CD4-positive, alpha-beta T cell (primary cell): ENCODE results near the gene MRS2. TPM values are rescaled to one million over a fixed set of nuclear protein-coding genes. Genes with fewer than 3 reads are reported as not detected.
"Not testable (repeated sequence)": the region's sequence is repeated elsewhere in the genome, so short reads cannot be mapped to it uniquely, and the experiment has no call there.

Experiments
- ATAC-seq: fragments of 200-7000 bp; cut with Tn5 transposase; one replicate; pipeline ENCODE4 v1.10.0; 2022; ENCODE audit warnings: mild to moderate bottlenecking; ENCODE audit not compliant: poor library complexity
- CTCF ChIA-PET: fragments of 350-600 bp; sonication (Branson Sonifier 250); formaldehyde crosslinking; loops from one replicate; lab custom pipeline; 2021; ENCODE audit warnings: antibody characterized with exemption, inconsistent platforms; lab: Charles Lee
- POLR2A ChIA-PET: fragments of 350-600 bp; sonication (Branson Sonifier 250); formaldehyde crosslinking; loops from one replicate; lab custom pipeline; 2021; ENCODE audit warnings: antibody characterized with exemption, inconsistent platforms; lab: Charles Lee
- DNase-seq, 14 experiments: peaks; one replicate each; pipeline ENCODE4 v3.0.0-alpha.2; 2013 to 2020; ENCODE audit warnings: mixed read lengths in 2 of 14
- H3K27ac ChIP-seq, 2 donors: one replicate each; pipeline versions ENCODE4 v1.5.1 to v1.7.0; 2013; ENCODE audit warnings: low read length in 2 of 2, low read depth in 1 of 2, mild to moderate bottlenecking in 1 of 2
- H3K27me3 ChIP-seq, 2 experiments: 1 replicate in 1 of 2; 2 replicates in 1 of 2; pipeline versions ENCODE4 v1.6.1 to v1.7.0; 2013; ENCODE audit warnings: low read length in 2 of 2, control low read depth in 1 of 2, mild to moderate bottlenecking in 1 of 2, moderate library complexity in 1 of 2; ENCODE audit not compliant: insufficient read depth in 2 of 2, control insufficient read depth in 1 of 2
- H3K36me3 ChIP-seq: one replicate; pipeline ENCODE4 v1.6.1; 2013; ENCODE audit warnings: low read length, control low read depth; ENCODE audit not compliant: insufficient read depth
- H3K4me1 ChIP-seq: one replicate; pipeline ENCODE4 v1.6.1; 2013; ENCODE audit warnings: low read length, control low read depth; ENCODE audit not compliant: insufficient read depth
- H3K4me3 ChIP-seq: one replicate; pipeline ENCODE4 v1.5.1; 2013; ENCODE audit warnings: mild to moderate bottlenecking, low read length, moderate library complexity
- H3K9me3 ChIP-seq, 2 experiments: 1 replicate in 1 of 2; 2 replicates in 1 of 2; pipeline versions ENCODE4 v1.6.1 to v1.7.0; 2013; ENCODE audit warnings: low read length in 2 of 2, mild to moderate bottlenecking in 2 of 2, control low read depth in 1 of 2, moderate library complexity in 1 of 2; ENCODE audit not compliant: control insufficient read depth in 1 of 2, insufficient read depth in 1 of 2
- H3K27ac Mint-ChIP-seq: one replicate; pipeline ENCODE4 v1.8.0; 2020; ENCODE audit warnings: mixed read lengths
- H3K27me3 Mint-ChIP-seq: one replicate; pipeline ENCODE4 v1.8.0; 2021; ENCODE audit warnings: mixed read lengths
- H3K36me3 Mint-ChIP-seq: one replicate; pipeline ENCODE4 v1.8.0; 2021; ENCODE audit warnings: low read depth, mixed read lengths
- H3K4me1 Mint-ChIP-seq: one replicate; pipeline ENCODE4 v1.8.0; 2021; ENCODE audit warnings: low read depth, mixed read lengths
- H3K4me3 Mint-ChIP-seq: one replicate; pipeline ENCODE4 v1.8.0; 2020; ENCODE audit warnings: mild to moderate bottlenecking, mixed read lengths
- H3K9me3 Mint-ChIP-seq: one replicate; pipeline ENCODE4 v1.8.0; 2020; ENCODE audit warnings: mixed read lengths
- CTCF ChIP-seq: fragments of 200-600 bp; IDR thresholded peaks from one replicate; pipeline ENCODE4 v1.8.0; 2022; ENCODE audit warnings: antibody characterized with exemption, mild to moderate bottlenecking
- intact Hi-C, 2 experiments: fragments of 100-400 bp; cut with DNase I in 1 of 2; cut with micrococcal nuclease in 1 of 2; formaldehyde crosslinking; loops; one replicate each; pipeline versions ENCODE4 v1.15.1 to v1.9.0; 2023 to 2025; cut with DNase I, micrococcal nuclease
- total RNA-seq, 174 experiments: library from RNA in 2 of 174; stranded (reverse) in 2 of 174; gene quantifications; one replicate each; pipeline ENCODE4 v1.2.3 and lab custom pipeline; 2021 to 2026

Gene MRS2
- total RNA-seq, 2 experiments from 2014 or later, result 3.7 to 4.6 TPM

GRCh38 chr6:24359640-24360454 lies 42.9 kb upstream of the MRS2 start:
- H3K27me3 Mint-ChIP-seq, result peaks cover 9% of the 10 kb centered on the region
- H3K27ac Mint-ChIP-seq, result peak overlapping the region; percentile 21
- ChIA-PET POLR2A (interaction anchor here (1.2 kb wide), 1 partner anchor 135 kb away, joined by 5 read pairs; the partner anchor contains the start of gene ALDH5A1), CTCF (interaction anchor here (1.0 to 1.1 kb wide), 2 partner anchors 19 to 69 kb away, joined by 3 to 4 read pairs; no protein-coding TSS in a partner anchor)
- ATAC-seq, result peak; percentile 90
- Histone ChIP-seq H3K27me3 (peaks cover 0 to 2% of the 10 kb centered on the region in 2 experiments), H3K9me3 (peaks cover 0 to 4% of the 10 kb centered on the region in 2 experiments), H3K4me3 (peak overlapping the region; percentile 49), H3K27ac (no peak overlapping the region), H3K4me1 (peaks cover 22% of the 10 kb centered on the region), H3K36me3 (no peaks in the 10 kb centered on the region)
- peaks cover 34% of the 10 kb centered on the region for H3K4me1 Mint-ChIP-seq
- intact Hi-C loops, result loop anchor here in 1 of 2 experiments (2.0 kb wide), 1 partner anchor 35 kb away; no protein-coding TSS in a partner anchor
- H3K4me3 Mint-ChIP-seq, result peak overlapping the region; percentile 83
- H3K36me3 Mint-ChIP-seq, result no peaks in the 10 kb centered on the region
- TF ChIP-seq CTCF, result peak; percentile 84
- H3K9me3 Mint-ChIP-seq, result no peaks in the 10 kb centered on the region
- peak; percentile 65 to 91 (median 76) for DNase-seq

- intact Hi-C loops, POLR2A ChIA-PET, H3K9me3 ChIP-seq, H3K27ac ChIP-seq, H3K36me3 Mint-ChIP-seq, H3K9me3 Mint-ChIP-seq, H3K4me3 Mint-ChIP-seq, H3K4me3 ChIP-seq, H3K27ac Mint-ChIP-seq, H3K27me3 ChIP-seq, ATAC-seq, DNase-seq, CTCF ChIA-PET, H3K36me3 ChIP-seq: not testable (repeated sequence)
- H3K4me1 ChIP-seq, result peaks cover 21% of the 10 kb centered on the region
- Mint-ChIP-seq H3K27me3 (peaks cover 21% of the 10 kb centered on the region), H3K4me1 (peaks cover 24% of the 10 kb centered on the region)
Measured at GRCh38 chr6:24362363-24362762, 40.4 kb upstream of the MRS2 start.

DNA sequence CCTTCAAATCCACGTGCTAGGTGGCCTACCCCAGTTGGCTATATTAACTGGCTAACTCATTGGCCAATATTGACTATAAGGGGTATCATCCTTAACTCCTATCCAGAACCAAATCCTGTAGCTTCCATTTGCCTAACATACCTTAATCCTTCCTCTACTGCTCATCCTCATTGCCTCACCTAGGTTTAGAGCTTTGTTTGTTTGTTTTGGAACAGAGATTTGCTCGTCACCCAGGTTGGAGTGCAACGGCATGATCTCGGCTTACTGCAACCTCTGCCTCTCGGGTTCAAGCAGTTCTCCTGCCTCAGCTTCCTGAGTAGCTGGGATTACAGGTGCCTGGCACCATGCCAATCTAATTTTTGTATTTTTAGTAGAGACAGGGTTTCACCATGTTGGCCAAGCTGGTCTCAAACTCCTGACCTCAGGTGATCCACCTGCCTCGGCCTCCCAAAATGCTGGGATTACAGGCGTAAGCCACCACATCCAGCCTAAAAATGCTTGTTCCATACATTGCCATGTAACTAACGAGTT lies 37.6 kb upstream of the MRS2 start:
- H3K27ac ChIP-seq, DNase-seq, H3K27ac Mint-ChIP-seq, H3K36me3 Mint-ChIP-seq, H3K4me3 ChIP-seq, POLR2A ChIA-PET, ATAC-seq, H3K4me1 Mint-ChIP-seq, H3K36me3 ChIP-seq, H3K9me3 ChIP-seq, H3K27me3 ChIP-seq, CTCF ChIA-PET, H3K9me3 Mint-ChIP-seq, intact Hi-C loops, H3K4me3 Mint-ChIP-seq, H3K4me1 ChIP-seq: not testable (repeated sequence)
- peaks cover 41% of the 10 kb centered on the region for H3K27me3 Mint-ChIP-seq

DNA sequence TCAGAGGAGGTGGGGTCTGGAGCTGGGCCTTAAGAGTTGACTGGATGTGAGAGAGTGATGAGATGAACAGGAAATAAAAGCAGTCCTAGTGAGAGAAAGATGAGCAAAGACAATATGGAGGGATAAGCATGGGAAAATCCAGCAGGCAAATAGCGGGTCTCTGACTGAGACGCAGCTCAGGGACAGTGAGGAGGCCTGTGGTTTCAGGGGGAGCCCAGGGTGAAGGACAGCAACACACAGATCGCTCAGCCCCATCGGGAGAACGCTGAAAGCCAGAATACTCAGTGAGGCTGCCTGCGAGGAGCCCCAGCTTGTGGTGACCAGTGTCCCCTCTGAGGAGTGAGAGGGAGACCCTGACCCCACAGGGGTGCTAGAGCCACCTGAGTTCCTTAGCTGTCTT lies 28.1 kb upstream of the MRS2 start:
- no peak for TF ChIP-seq CTCF
- Histone ChIP-seq H3K4me1 (no peaks in the 10 kb centered on the region), H3K36me3 (no peaks in the 10 kb centered on the region), H3K4me3 (no peak overlapping the region), H3K9me3 (no peaks in the 10 kb centered on the region), H3K27ac (no peak overlapping the region), H3K27me3 (no peaks in the 10 kb centered on the region)
- Mint-ChIP-seq H3K27ac (no peak overlapping the region), H3K27me3 (peaks cover 25% of the 10 kb centered on the region), H3K4me1 (no peaks in the 10 kb centered on the region), H3K4me3 (no peak overlapping the region), H3K36me3 (no peaks in the 10 kb centered on the region), H3K9me3 (no peaks in the 10 kb centered on the region)
- no peak for DNase-seq
- ChIA-PET POLR2A (no interaction called here), CTCF (no interaction called here)
- intact Hi-C loops, result no loop called here
- no peak for ATAC-seq
